HepG2 (cell line): ENCODE results near the gene LSM12. TPM values are rescaled to one million over a fixed set of nuclear protein-coding genes. Genes with fewer than 3 reads are reported as not detected.

Source experiments
- AFF4 ChIP-seq: sonication (generic); formaldehyde crosslinking; IDR thresholded peaks from 2 replicates; pipeline ENCODE4 v1.4.0; 2020; ENCODE audit warnings: missing genetic modification reagents
- CENPX ChIP-seq: sonication (generic); formaldehyde crosslinking; IDR thresholded peaks from 2 replicates; pipeline ENCODE4 v1.9.0; 2021; ENCODE audit warnings: mild to moderate bottlenecking, missing genetic modification reagents, moderate library complexity
- CREBL2 ChIP-seq: sonication (generic); formaldehyde crosslinking; IDR thresholded peaks from 2 replicates; pipeline ENCODE4 v1.8.1; 2023; ENCODE audit warnings: missing genetic modification reagents, mild to moderate bottlenecking, borderline replicate concordance
- EP300 ChIP-seq, 3 experiments: sonication (generic) in 1 of 3; formaldehyde crosslinking in 1 of 3; IDR thresholded peaks; 2 replicates each; pipeline versions ENCODE4 v1.5.1 to v1.6.1; 2011 to 2020; ENCODE audit warnings: low read depth in 2 of 3, low read length in 2 of 3, borderline replicate concordance in 1 of 3, improper control_type of control experiment in 1 of 3, mild to moderate bottlenecking in 1 of 3, missing genetic modification reagents in 1 of 3, moderate library complexity in 1 of 3
- HDAC1 ChIP-seq: sonication (generic); formaldehyde crosslinking; IDR thresholded peaks from 2 replicates; pipeline ENCODE4 v1.5.1; 2020; ENCODE audit warnings: mild to moderate bottlenecking, missing genetic modification reagents
- IKZF4 ChIP-seq: sonication (generic); formaldehyde crosslinking; IDR thresholded peaks from 2 replicates; pipeline ENCODE4 v1.5.1; 2020; ENCODE audit warnings: borderline replicate concordance, mild to moderate bottlenecking, low read depth, missing genetic modification reagents; ENCODE audit errors: not compliant biosample characterization
- KDM5B ChIP-seq: sonication (generic); formaldehyde crosslinking; IDR thresholded peaks from 2 replicates; pipeline ENCODE4 v1.4.0; 2020; ENCODE audit warnings: missing genetic modification reagents, mild to moderate bottlenecking, borderline replicate concordance
- LBX2 ChIP-seq: sonication (generic); formaldehyde crosslinking; IDR thresholded peaks from 2 replicates; pipeline ENCODE4 v1.5.0; 2020; ENCODE audit warnings: missing genetic modification reagents, mild to moderate bottlenecking, borderline replicate concordance
- MAZ ChIP-seq, 2 experiments: sonication (generic) in 1 of 2; formaldehyde crosslinking in 1 of 2; IDR thresholded peaks; 2 replicates each; pipeline versions ENCODE4 v1.5.0 to v1.6.1; 2012 to 2020; ENCODE audit warnings: low read depth in 2 of 2, mild to moderate bottlenecking in 2 of 2, borderline replicate concordance in 1 of 2, improper control_type of control experiment in 1 of 2, low read length in 1 of 2, missing genetic modification reagents in 1 of 2, moderate library complexity in 1 of 2
- NFE2L2 ChIP-seq: fragments of 150-350 bp; IDR thresholded peaks from 2 replicates; pipeline ENCODE4 v1.6.1; 2014; ENCODE audit warnings: low read length
- RAD51 ChIP-seq: fragments of 450-650 bp; IDR thresholded peaks from 2 replicates; pipeline ENCODE4 v1.6.1; 2016; ENCODE audit warnings: borderline replicate concordance
- RELA ChIP-seq: sonication (generic); formaldehyde crosslinking; IDR thresholded peaks from 2 replicates; pipeline ENCODE4 v1.4.0; 2020; ENCODE audit warnings: missing genetic modification reagents
- SALL1 ChIP-seq: sonication (generic); formaldehyde crosslinking; IDR thresholded peaks from 2 replicates; pipeline ENCODE4 v1.8.0; 2022; ENCODE audit warnings: mild to moderate bottlenecking, missing genetic modification reagents
- SKIL ChIP-seq: sonication (generic); formaldehyde crosslinking; IDR thresholded peaks from 2 replicates; pipeline ENCODE4 v1.8.0; 2022; ENCODE audit warnings: missing genetic modification reagents, mild to moderate bottlenecking, moderate library complexity, borderline replicate concordance
- SOX5 ChIP-seq: IDR thresholded peaks from 2 replicates; pipeline ENCODE4 v1.6.1; 2016; ENCODE audit warnings: borderline replicate concordance
- ZC3H4 ChIP-seq: sonication (generic); formaldehyde crosslinking; IDR thresholded peaks from 2 replicates; pipeline ENCODE4 v1.4.0; 2020; ENCODE audit warnings: missing genetic modification reagents, borderline replicate concordance
- ZNF12 ChIP-seq: sonication (generic); formaldehyde crosslinking; IDR thresholded peaks from 2 replicates; pipeline ENCODE4 v1.5.0; 2020; ENCODE audit warnings: missing genetic modification reagents
- ZNF296 ChIP-seq: sonication (generic); formaldehyde crosslinking; conservative IDR thresholded peaks from 2 replicates; pipeline ENCODE4 v1.5.0; 2020; ENCODE audit warnings: mild to moderate bottlenecking, missing genetic modification reagents
- ZNF3 ChIP-seq: IDR thresholded peaks from 2 replicates; pipeline ENCODE4 v1.7.0; 2017; ENCODE audit warnings: inconsistent platforms
- ZNF335 ChIP-seq: sonication (generic); formaldehyde crosslinking; IDR thresholded peaks from 2 replicates; pipeline ENCODE4 v1.4.0; 2020; ENCODE audit warnings: missing genetic modification reagents
- ZNF747 ChIP-seq: sonication (generic); formaldehyde crosslinking; IDR thresholded peaks from 2 replicates; pipeline ENCODE4 v1.8.1; 2023; ENCODE audit warnings: missing genetic modification reagents, mild to moderate bottlenecking, borderline replicate concordance
- ZNF816 ChIP-seq: sonication (generic); formaldehyde crosslinking; IDR thresholded peaks from 2 replicates; pipeline ENCODE4 v1.8.0; 2022; ENCODE audit warnings: missing genetic modification reagents, mild to moderate bottlenecking, borderline replicate concordance
- polyA plus RNA-seq, 8 experiments: library from polyadenylated mRNA; depleted of rRNA in 3 of 8; stranded (reverse) in 7 of 8; unstranded in 1 of 8; fragments of >200 nt; fragmentation: Illumina TruSeq in 4 of 8; extraction: Trizol in 4 of 8; gene quantifications; 2 replicates each; pipeline versions ENCODE4 v1.2.1 to v1.2.3, GENCODE V29; 2011 to 2016; ENCODE audit warnings: low read depth in 4 of 8, missing spikeins in 1 of 8, mixed read lengths in 1 of 8; ENCODE audit not compliant: insufficient read depth in 1 of 8
- total RNA-seq, 5 experiments: library from RNA; depleted of rRNA; stranded (reverse); fragments of >200 nt; fragmentation: Illumina TruSeq; extraction: Trizol; gene quantifications; 2 replicates each; pipeline ENCODE4 v1.2.3, GENCODE V29; 2016; ENCODE audit warnings: low read depth in 1 of 5

Gene LSM12
- total and polyA plus RNA-seq, 2 of the 13 experiments (the other 11 are each of a cell fraction or from before 2014, with no cell fraction given) = 52.8 to 55.7 TPM

- TF ChIP-seq CENPX (no peak), KDM5B (CRISPR knock-in tag) (peak; percentile 64; the same call in 1 of the 2 replicates), RAD51 (no peak), MAZ (IDR thresholded peaks at IDR 0.05; ENCODE audit: borderline replicate concordance, low read depth, low read length) (0 out of 2 replicates have a peak, but pooled peaks have one; percentile 41), MAZ (CRISPR knock-in tag; IDR thresholded peaks at IDR 0.05; ENCODE audit: low read depth) (peak; percentile 50; the same call in 1 of the 2 replicates), ZNF12 (CRISPR knock-in tag) (peak; percentile 92), ZNF816 (CRISPR knock-in tag) (peak; percentile 27; the same call in 1 of the 2 replicates), IKZF4 (CRISPR knock-in tag) (no peak), RELA (no peak), CREBL2 (CRISPR knock-in tag) (no peak), LBX2 (no peak), NFE2L2 (no peak), ZNF3 (CRISPR knock-in tag) (peak; percentile 96), ZNF747 (CRISPR knock-in tag) (0 out of 2 replicates have a peak, but pooled peaks have one; percentile 58), SOX5 (CRISPR knock-in tag) (peak; percentile 91), ZC3H4 (CRISPR knock-in tag) (peak; percentile 95; the same call in 1 of the 2 replicates), AFF4 (CRISPR knock-in tag) (no peak), ZNF296 (CRISPR knock-in tag) (no peak), SKIL (CRISPR knock-in tag) (peak; percentile 76), HDAC1 (no peak; the same call in 1 of the 2 replicates), ZNF335 (CRISPR knock-in tag) (0 out of 2 replicates have a peak, but pooled peaks have one; percentile 6), EP300 (IDR thresholded peaks at IDR 0.05; ENCODE audit: low read depth in 2 of 2, low read length in 2 of 2) (peak in 1 of 2 experiments; percentile 57; a peak in 1 of 4 replicates), EP300 (CRISPR knock-in tag; IDR thresholded peaks at IDR 0.05; ENCODE audit: borderline replicate concordance) (peak; percentile 89; the same call in 1 of the 2 replicates), SALL1 (CRISPR knock-in tag) (peak; percentile 89)
Observed at GRCh38 chr17:44002141-44002848, 64.2 kb downstream of the LSM12 start (continued).
